OCI-M2 (cell line): Measurements from ENCODE around the gene ZNF112.

Experiments used
- DNase-seq: peaks from one replicate; lab custom pipeline; 2025; ENCODE audit not compliant: unreplicated experiment; lab: John Stamatoyannopoulos, UW

ZNF112 gene

GRCh38 chr19:44282846-44283245 lies 73.6 kb downstream of the ZNF112 start:
- DNase-seq = no peak

GRCh38 chr19:44280916-44281315 lies 75.6 kb downstream of the ZNF112 start:
- DNase-seq = peak; percentile 79

GRCh38 chr19:44278181-44278690 lies 78.2 kb downstream of the ZNF112 start:
- no peak for DNase-seq

GRCh38 chr19:44277331-44277730 lies 79.1 kb downstream of the ZNF112 start:
- DNase-seq = no peak
